GM19099 (cell line): ENCODE data around the gene EPHA8.

Experiments
- POLR2A ChIP-seq: IDR thresholded peaks from 3 replicates; pipeline ENCODE4 v1.6.1; 2011; ENCODE audit warnings: low read depth; ENCODE audit not compliant: insufficient read length; ENCODE audit errors: extremely low read depth

Gene EPHA8

DNA sequence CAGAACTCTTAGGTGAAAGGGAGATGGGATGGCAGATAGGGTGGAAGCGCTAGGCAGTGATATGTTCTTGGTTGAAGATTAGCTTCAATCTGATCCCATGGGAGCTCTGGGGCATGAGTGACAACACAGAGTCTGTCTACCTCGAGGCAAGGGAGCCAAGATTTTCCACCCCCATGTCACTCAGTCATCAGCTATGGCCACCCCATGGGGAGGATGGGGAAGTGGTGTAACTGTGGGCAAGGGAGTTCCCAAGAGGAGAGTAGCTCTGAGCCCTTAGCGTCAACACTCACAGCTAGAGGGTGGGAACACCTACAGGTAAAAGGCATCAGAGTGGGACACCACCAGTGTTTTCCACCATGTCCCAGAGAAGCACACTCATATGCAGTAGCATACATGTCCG is 42.9 kb downstream of the EPHA8 start:
- no peak for TF ChIP-seq POLR2A

DNA sequence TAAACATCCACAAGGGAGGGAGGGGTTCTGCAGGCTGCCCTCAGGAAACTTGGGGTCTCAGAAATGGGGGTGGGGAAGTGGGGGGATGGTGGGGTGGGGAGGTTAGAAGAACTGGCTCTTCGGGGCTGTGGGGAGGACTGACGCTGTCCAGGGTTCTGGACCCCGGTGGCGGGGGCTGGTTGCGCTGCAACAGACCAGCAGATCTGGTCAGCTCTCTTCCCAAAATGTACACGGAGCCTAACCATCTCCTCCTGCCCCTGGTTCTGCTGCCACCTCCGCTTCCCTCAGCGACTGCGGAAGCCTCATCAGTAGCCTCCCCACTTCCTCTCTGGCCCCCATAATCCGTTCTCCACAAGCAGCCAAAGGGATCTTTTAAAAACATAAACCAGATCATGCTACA is 43.9 kb downstream of the EPHA8 start:
- TF ChIP-seq POLR2A: no peak

DNA sequence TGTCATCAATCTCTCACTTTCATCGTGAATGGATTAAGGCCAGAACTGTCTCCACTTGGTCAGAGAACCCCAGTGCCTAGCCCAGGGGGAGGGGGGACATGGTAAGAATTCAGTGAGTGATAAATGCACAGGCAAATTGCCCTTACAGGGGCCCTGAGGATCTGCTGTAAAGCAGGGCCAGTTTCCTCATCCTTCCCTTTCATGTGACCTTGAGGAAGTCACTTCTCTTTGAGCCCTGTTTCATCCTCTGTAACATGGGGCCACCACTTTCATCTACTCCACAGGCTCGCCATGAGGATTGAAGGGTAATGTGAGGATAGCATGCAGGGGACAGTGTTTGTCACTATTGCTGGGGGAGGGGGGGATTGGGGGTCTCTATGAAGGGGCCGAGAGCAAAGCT is 45.1 kb downstream of the EPHA8 start:
- no peak for TF ChIP-seq POLR2A

DNA sequence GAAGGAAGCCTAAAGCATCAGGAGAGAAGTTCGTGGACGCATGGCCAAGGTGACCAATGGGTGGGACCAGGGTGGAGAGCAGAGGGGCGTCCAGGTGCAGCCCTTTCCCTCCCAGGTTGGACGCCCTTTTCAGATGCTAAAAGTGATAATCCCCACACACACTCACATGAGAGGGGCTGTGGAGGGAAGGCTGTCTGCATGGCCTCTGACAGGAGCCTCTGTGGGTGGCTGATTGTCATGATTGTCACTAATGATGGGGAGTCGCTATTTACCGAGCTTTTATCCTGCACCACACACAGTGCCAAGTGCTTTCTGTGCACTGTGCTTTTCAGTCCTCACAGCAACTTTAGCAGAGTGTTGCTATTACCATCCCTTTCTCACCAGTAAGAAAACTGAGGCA is 46.0 kb downstream of the EPHA8 start:
- no peak for TF ChIP-seq POLR2A

DNA sequence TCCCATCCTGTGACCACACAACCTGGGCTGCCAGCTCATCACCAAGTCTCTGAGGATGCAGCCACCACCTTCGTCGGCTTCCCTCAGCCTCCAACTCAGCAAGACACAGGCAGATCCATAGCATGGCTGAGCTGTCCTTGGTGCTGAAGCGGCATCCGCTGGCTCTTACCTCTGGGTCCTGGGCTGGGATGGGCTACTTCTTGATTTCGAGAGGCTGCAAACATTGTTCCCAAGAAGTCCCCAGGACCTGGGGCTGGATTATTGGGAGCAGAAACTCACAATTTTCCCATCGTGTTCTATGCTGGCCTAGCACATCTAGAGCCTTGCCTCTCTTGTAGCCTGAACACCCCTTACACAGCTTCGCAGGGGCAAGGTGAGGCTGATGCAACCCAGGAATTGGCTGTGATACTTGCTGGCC is 48.2 kb downstream of the EPHA8 start:
- no peak for TF ChIP-seq POLR2A

DNA sequence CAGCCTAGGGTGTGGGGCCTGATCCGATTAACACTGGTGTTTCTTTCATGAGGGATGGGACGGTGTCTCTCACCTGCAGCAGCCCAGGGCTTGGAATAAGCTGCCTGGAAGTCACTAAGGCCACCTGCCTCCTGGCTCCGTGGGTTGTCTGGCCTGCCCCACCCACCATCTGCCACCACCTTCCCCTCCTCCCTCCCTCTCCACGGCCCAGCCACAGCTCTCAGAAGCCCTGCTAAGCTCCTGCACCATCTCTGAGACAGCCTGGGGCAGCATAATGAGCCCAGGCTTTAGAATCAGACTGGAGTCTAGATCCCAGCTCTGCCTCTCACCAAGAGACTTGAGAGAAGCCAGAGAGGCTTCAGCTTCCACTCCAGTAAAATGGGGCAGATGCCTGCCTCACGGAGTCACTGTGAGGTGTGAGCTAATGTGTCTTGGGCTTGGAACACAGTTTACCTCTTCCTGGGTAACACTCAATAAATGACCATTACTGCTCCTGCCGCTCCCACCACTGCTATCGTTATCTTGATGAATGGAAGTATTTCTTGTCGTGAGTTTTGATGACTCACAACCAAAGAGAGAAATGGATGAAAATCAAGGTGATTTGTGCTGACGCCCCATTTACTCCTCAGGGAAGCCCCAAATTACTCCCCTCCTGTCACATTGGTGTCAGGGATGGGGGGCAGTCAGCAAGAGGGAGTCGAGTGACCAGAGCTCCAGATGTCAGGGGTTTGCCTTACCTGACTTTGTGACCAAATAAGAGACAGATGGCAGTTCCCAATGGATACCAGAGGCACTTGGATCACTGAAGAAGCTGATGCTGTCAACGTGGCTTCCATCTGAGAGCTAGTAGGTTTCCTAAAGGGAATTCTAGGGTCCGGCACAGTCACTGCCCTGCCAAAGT is 49.6 kb downstream of the EPHA8 start:
- no peak for TF ChIP-seq POLR2A

DNA sequence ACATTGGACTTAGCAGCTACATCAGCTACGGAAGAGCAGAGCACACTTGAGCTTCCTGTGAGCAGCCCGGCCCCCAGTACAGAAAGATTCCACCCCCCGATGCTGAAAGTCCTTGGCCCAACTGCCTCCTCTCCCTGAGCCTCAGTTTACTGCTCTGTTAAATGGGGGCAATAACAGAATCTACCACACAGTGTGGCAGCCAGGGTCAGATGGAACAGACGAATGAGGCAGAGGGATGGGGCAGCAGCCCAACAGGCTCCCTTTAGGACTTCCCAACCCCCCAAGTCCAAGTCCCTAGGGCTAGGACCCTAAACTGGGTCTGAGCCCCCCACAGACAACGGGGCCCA is 50.3 kb downstream of the EPHA8 start:
- TF ChIP-seq POLR2A: no peak

DNA sequence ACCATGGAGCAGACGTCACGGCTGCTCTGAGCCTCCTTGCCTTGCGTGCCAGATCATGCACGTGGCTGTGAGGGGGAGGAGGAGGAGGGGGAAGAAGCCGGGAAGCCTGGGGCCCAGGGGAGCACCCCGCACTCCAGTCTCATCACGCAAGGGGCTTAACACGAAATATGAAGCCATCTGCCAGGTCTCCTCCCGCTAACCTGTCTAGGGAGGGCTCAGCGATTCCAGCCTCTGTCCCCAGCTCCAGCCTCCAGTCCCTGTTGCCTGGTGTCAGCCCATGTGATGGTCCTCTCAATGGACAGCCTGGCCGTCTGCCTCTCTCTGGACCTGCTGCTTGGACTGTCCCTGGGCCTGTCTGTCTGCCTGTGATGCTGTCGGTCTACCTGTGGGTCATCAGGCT is 50.7 kb downstream of the EPHA8 start:
- no peak for TF ChIP-seq POLR2A

DNA sequence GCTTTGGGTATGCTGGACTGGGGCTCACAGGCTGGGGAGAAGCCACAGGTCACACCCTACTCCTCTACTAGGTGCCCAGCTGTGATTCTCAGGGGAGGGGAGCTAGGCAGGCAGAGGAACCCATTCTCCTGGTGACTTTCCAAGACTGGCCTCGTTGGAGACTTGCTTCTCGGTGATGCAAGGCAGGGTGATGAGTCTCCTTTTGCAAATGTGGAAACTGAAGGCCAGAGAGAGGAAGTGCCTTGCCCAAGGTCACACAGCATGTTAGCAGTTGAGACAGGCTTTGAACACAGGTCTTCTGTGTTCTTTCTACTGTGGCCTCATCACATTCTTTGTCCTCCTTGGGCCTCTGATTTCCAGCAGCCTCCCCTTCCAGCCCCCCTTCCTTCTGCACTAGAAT is 52.6 kb downstream of the EPHA8 start:
- TF ChIP-seq POLR2A: no peak

DNA sequence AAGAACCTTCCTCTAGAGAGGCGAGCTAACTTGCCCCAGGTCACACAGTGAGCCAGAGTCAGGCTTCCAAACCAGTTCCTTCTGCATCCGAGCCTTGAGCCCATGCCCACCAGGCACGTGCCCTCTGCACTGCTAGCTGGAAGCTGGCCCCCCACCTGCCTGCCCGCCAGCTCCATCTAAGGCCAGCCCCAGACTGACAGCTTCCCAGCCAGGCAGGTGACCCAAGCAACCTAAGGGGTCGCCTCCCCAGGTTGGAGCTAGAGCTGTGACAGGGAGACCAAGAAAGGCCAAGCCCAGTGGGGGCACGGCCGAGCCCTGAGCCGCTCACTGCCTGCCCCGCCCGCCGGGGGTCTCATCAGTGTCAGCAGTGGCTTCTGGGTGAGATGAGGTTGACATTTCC is 53.3 kb downstream of the EPHA8 start:
- no peak for TF ChIP-seq POLR2A

DNA sequence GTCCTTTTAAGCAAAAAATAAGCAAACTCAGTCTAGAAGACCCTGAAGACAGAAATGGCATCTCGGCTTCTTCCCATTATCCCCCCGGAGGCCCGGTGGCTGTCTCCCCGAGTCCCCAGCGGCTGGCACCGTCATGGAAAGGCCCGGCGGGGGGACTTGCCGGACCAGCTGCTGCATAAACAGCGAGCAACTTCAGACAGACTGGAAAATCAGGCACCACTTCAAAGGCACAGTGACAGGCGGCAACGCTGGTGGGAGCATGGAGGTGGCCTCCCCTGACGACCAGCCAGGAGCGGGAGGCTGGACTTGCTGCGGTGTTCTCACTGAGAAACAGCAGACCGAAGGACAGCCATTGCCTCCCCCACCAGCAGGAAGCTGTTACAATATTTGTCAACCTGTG is 54.8 kb downstream of the EPHA8 start:
- TF ChIP-seq POLR2A: no peak

DNA sequence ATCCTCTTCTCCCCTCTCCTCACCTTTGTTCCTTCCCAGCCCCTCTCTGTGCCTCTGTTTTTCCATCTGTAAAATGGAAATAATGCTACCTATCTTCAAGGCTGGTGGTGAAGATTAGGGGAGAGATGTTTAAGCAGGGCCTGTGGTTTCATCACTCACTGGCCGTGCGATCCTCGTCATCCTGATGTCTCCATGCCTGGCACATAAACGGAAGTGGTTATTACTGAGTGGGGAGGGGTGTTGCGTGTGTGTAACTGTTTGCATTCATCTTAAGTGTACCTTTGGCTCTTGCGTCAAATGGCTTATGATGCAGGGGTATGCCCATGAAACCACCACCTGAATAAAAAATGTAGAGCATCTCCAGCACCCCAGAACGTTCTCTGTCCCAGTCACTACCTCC is 56.0 kb downstream of the EPHA8 start:
- no peak for TF ChIP-seq POLR2A

DNA sequence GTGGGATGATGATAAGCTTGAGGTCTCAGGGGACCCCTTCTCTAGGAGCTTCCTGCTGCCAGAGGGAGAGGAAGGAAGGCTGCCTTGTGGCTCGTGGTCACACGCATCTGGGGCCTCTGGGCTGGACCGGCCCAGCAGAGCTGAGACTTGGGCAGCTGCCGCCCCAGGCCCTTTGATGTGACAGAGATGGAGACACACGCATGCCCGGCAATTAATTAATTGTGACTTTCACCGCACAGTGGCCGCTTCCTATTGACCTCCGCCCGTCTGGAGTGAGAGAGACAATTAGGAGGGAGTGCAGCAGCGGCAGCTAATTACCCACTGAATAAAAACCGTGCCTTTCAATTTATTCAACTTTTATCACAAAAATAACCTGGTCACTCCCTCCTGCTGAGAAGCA is 56.5 kb downstream of the EPHA8 start:
- no peak for TF ChIP-seq POLR2A

DNA sequence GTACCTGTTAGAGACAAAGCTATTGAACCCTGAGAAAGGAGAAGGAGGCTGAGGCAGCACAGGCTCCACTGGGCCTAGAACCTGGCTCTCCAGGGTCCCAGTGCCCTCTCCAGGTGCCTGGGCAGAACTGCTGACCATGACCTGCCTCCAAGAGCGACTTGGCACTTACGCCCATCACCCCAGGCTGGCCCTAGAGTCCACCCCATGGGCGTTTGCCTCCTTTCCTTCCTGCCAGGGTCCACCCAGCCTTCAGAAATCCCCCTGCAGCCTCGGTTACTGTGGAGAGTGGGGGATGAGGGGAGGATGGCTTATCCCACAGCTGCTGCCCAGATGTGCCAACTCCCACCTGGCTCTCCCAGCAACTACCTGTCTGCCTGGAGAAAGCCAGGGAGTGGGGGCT is 58.5 kb downstream of the EPHA8 start:
- TF ChIP-seq POLR2A: no peak

DNA sequence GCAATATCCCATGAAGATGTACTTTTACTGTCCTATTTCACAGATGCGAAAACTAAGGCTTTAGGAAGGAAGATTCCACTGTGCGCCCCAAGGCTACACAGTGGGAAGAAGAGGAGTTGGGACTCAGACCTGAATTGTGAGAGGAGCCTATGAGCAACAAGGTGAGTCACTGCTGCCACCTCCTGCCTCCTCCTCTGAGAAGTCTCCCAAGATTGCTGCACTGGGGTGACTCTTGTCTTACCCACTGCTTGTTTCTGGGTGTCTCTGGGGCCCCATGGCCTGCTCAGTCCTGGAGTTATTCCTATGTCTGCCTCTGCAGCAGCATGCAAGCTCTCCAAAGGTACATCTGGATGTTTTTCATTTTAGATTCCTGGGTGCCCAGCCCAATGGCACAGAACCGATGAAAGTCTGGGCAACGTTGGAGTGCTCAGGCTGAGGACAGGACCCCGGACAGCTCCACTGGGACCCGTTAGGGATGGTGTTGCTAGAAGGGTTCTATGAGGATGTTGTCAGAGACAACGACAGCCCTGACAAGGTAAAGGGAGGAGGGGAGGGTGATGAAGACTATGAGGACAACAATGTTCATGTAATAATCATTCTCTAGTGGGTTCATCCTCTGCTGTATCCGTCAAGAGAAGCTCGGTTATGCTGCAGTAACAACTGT is 62.1 kb downstream of the EPHA8 start:
- TF ChIP-seq POLR2A: no peak

DNA sequence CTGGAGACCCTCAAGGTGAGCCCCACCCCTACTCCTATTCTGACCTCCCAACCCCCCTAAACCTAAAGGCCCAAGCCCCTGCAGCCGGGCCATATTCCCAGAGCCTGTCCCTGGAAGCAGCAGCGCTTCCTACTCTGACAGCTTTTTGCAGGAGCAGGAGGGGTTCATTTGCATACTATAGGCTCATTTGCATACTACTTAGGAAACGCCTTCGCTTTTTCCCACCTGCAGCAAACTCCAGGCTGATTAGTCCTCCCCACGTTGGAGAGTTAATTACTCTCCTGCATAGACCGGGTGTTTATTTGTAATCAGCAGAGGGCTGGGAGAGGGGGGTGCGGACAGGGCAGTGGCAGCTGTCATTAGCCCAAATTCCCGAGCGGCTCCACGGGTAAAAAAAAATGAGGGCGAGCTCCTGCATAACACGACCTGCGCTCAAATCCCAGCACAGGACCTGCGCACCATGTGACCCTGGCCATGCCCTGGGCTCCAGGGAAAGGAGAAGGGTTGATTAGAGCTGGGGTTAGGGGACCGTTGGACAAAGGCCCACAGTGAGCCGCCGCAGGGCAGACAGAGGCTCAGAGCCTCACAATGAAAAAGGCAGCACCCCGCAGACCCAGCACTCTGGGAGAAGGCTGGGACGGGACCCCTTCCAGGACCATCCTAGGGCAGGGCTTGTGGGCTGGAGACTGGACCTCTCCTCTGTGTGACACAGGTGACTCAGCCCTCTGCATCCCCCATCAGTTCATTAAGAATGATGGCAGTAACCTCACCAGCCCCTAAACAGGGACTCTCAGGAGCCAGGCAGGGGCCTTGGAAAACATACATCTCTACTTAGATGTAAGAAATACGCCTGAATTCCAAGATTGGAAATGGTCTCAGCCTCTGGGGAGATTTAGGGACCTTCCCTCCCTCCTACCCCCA is 63.2 kb downstream of the EPHA8 start:
- TF ChIP-seq POLR2A: no peak

DNA sequence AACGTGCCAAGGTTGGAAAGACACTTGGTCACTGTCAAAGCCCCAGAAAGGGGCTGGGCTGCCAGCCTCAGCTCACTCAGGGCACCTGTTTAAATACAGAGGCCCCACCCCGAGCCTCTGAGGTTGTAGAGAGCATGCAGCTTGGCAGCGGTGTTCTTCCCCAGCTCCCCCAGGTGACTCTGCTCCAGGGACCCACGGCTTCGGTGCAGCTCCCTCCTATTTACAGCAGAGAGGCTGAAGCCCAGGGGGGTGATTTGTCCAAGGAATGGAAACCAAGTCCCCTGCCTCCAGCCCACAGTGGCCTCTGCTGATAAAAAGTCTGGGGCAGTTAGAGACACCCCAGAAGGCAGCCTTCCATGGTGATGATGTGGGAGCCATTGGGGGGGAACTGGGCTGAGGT is 64.0 kb downstream of the EPHA8 start:
- TF ChIP-seq POLR2A: no peak
